Activated CD8-positive, alpha-beta memory T cell treated with anti-CD3 and anti-CD28 coated beads for 48 hours (primary cell): ENCODE data around the gene STX12.
A peak's percentile ranks its signal among the peaks of the same experiment; 100 is the strongest.
"Not testable (repeated sequence)": the region's sequence is repeated elsewhere in the genome, so short reads cannot be mapped to it uniquely, and the experiment has no call there.

Experiments
- DNase-seq, 3 experiments: peaks; one replicate each; pipeline ENCODE4 v3.0.0-alpha.2; 2020; ENCODE audit warnings: low read depth in 2 of 3, low spot score in 2 of 3

Gene STX12

GRCh38 chr1:27829339-27829960 lies 56.4 kb downstream of the STX12 start:
- not testable (repeated sequence) for DNase-seq

DNA sequence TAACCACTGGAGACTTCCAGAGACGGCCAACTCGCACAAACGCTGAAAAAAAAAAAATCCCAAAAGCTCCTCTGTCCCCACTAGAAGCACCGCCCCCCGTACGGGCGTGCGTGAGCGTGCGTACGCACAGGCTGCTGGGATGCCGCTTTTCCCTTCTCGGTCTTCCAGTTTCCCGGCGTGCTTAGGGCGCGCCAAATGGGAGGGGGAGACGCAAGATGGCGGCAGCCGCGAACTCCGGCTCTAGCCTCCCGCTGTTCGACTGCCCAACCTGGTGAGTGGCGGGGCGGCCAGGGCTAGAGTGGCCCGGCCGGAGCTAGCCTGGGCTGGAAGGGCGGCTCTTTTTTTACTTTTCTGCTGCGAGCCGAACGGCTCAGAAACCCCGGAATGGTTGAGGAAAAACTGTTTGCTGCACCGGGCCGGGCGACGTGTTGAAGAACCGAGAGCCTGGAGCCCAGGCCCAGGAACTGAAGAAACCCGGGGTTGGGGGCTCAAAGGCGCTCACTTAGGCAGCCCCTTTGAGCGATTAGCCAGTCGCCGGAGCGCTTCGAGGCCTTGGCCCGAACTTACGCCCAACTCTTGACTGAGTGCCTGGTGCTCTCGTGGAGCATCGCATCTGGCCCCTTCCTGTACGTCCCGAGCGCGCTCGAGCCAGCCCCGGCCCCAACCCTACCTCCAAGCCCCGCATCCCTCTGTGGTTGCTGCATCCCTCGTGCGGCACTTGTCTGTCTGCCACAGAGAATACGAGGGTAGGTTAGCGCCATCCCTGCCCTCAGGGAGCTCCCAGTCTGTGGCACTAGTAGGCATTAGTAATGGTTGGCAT lies 57.8 kb downstream of the STX12 start, which contains the start of gene PPP1R8:
PPP1R8 (plus strand) TSS at position 162 of the 820 bp plus-strand sequence; CDS start at position 216, 54 bp downstream.
- DNase-seq, result peak; percentile 59 to 78 (median 64)

- DNase-seq, result no peak
These were observed 58.8 kb downstream of the STX12 start for GRCh38 chr1:27831568-27832410.

DNA sequence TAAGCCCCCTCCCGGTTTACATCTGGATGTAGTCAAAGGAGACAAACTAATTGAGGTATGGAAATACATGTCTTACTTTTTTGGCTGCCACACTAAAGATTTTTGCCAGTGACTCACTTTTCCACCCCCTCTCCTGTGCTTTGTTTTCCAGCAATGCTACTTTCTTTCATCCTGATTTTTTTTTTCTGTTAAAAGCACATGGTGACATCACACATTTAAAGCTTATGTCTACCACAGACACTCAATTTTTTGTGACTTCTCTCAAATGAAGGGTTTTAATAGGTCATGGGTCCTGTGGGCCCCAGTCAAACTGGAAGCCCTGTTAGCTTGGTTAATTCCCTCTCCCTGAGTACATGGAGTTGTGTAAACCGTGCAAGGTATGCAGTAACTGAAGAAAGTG lies 59.7 kb downstream of the STX12 start:
- DNase-seq, result no peak

DNA sequence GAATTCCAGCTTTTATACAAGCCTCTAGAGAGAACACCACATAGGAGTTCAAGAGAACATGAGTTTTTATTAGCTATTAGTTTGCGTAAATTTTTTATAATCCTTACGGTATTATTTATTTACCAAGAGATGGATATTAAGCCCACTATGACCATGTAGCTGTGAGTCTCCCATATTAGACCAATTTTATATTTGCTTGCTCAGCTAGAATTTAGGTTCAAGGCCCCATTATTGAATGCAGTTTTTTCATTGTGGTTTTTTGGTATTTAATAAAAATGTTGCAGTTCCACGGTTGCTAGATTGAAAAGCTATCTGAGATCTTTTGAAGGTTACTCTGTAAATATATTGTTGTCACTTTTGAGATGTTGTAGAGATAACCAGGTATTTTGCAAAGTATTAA lies 60.5 kb downstream of the STX12 start:
- DNase-seq, result no peak

DNA sequence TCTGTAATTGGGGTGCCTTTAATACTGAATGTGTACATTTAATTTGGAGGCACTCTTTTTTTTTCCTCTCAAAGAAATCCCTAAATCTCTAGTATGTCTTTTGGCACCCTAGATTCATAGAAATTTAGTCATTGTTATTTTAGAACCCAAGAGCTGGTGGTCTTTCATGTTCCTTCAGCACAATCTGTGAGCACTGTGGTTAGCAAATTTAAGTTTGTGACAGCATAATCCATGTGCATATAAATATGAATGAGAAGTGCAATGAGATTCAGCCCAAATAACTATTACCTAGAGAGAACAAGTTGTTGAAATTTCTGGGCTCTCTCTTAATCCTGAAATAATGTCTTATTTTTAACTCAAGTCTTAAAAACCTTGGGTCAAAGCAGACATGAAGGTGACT lies 62.0 kb downstream of the STX12 start:
- DNase-seq, result no peak

DNA sequence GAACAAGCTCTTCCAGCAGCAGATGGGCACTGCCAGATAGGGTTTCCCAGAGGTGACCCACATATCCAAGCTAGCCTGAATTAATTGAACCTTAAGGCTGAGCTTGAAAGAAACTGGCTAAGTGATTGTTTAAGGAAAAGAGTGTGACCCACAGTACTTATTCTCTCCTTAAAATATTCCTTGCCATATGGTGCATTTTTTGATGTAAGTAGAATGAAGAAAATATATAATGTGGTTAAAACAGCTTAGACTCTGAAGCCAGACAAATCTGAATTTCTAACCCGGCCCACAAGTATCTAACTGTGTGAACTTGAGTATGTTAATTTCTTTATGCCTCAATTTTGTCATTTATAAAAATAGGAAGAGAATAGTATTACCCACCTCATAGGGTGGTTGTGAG lies 62.5 kb downstream of the STX12 start:
- DNase-seq, result no peak

- no peak for DNase-seq
These were observed 76.9 kb downstream of the STX12 start for GRCh38 chr1:27849951-27850350.

DNA sequence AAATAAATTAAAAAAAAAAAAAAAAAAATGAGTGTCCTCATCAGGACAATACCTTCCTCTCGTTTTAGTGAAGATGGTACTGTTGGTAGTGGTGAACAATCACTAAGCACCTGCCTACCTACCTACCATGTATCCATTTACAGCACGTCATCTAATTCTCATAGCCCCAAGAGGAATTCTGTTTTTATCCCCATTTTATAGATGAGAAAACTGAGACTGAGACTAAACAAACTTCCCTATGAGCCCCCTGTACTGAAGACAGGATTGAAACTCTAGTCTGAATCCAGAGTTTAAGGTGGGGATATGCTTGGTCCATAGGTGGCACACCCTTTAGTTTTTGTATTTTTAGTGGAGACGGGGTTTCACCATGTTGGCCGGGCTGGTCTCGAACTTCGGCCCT lies 82.1 kb downstream of the STX12 start:
- no peak for DNase-seq

GRCh38 chr1:27856561-27857343 lies 83.7 kb downstream of the STX12 start:
- DNase-seq, result no peak

- not testable (repeated sequence) for DNase-seq
These were observed 84.5 kb downstream of the STX12 start for GRCh38 chr1:27857552-27857951.

DNA sequence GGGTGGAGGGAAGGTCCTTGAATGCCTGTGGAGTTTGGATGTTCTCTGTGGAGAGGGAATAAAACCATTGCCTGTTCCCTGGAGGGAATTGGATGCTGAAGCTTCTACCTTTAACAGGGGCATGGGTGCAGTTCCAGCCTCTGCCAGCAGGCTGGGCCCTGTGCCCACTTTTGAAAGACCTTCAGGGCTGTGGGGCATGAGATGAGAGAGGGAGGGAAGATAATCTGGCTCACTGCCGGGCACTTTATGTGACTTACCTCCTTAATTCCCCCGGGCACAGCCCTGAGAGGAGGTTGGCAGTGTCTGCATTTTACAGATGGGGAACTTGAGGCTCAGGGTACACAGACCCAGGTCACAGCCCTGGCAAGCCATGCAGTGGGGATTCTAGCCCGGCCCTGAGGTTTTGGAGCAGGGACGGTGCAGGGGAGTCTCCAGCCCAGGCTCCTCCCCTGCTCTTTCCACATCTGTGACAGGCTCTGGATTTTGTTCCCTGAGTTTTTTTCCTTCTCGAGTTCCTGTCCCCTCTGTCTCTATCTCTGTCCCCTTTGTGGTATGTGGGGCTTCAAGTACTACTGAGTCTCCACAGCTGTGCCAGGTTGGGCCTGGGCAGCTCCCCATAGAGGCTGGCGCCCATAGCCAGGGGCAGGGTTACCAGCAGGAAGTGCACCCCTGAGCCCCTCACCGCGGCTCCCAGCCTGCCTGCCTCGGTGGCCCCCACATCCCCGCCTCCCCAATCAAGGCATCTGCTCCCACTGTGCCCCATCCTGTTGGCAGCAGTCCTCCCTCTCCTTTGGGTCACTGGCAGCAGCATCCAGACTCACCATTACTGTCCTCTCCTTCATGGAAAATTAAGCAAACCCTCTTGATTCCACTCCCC lies 85.3 kb downstream of the STX12 start:
- peak in 2 of 3 experiments; percentile 60 to 69 for DNase-seq

GRCh38 chr1:27858949-27859576 lies 86.0 kb downstream of the STX12 start:
- no peak for DNase-seq

- no peak for DNase-seq
These were observed 88.4 kb downstream of the STX12 start for GRCh38 chr1:27861436-27861835.

- no peak for DNase-seq
These were observed 89.0 kb downstream of the STX12 start for GRCh38 chr1:27862004-27862403.

DNA sequence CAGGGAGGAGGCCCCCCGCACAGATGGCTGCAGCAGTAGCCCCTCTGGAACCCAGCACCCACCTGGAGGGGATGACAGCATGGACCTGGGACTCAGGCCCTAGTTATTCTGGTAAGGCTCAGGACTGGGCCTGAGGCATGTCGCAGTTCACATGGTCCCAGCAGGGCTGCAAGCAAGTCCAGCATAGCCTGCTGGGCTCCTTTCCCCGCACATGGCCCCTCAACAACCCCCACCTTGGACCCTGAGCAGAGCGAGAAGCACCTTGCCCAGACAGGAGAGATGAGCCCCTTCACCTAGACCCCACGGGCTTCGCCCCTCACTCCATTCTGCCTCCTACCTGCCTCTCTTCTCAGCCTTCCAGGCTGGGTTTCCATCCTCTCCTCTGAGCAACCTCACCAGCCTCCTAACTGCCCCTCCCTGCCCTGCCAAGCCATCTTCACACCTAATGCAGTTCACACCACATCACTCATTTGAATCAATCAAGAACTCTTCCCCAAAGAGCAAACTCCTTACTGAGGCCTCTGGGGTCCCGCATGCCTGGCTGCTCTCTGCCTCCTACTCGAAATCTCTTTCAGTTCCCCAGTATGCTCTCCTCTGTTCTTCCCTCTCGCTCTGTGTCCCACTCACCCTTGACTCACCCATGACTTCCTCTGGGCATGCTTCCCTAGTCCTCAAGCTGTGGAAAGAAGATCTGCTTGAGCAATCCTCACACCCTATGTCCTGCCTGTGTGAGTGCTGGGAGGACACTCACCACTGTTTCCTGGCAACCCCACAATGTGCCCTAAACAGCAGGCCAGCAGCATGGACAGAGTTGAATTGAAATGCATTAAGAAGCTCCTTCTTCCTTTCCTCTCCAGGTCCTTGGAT lies 89.9 kb downstream of the STX12 start:
- DNase-seq, result no peak

DNA sequence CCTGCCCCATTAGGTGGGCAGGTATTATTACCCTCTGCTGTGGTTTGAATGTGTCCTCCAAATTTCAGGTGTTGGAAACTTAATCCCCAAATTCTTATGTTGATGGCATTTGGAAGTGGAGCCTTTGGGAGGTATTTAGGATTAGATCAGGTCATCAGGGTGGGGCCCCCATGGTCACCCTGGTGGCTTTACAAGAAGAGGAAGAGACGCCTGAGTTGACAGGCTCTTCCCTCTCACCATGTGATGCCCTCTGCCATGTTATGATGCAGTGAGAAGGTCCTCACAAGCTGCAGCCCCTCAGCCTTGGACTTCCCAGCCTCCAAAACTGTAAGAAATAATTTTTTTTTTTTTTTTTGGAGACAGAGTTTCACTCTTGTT lies 90.5 kb downstream of the STX12 start:
- DNase-seq, result no peak

DNA sequence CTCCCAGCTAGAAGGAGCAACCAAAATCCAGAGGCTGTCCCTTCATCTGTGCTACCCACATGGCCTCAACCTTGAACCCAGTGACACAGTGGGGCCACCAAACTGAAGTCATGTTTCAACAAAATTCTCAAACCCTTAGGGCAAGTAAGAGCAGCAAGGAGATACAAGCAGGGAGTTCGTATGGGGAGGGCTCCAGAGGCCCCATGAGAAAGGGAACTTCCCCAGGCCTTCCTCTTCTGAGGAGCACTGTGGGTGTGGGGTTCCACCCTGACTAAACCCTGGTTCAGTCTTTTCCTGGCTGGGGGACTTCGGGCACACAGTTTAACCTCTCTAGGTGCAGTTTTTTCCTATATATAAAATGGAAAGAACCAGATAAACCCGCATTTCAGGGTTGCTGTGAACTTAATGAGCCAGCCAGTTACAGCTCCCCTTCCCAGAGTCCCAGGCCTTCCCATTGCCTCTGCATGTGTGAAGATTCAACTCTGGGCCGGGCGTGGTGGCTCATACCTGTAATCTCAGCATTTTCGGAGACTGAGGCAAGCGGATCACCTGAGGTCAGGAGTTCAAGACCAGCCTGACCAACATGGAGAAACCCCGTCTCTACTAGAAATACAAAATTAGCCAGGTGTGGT lies 91.4 kb downstream of the STX12 start:
- no peak for DNase-seq
